Endothelial cell of umbilical vein (primary cell): ENCODE results near the gene SORCS1. TPM values are rescaled to one million over a fixed set of nuclear protein-coding genes. Genes with fewer than 3 reads are reported as not detected.

Experiments
- BruUV-seq: library from RNA; stranded (reverse); fragments of 400-500 nt; replicated peaks from 2 replicates; lab custom pipeline; 2021; lab: Mats Ljungman, UMichigan
- CTCF ChIA-PET: fragments of 300-600, 350-600 bp; sonication (Branson Sonifier 250); formaldehyde crosslinking; loops from one replicate; lab custom pipeline; 2021; ENCODE audit warnings: antibody characterized with exemption, inconsistent platforms; lab: Charles Lee
- POLR2A ChIA-PET: fragments of 300-600, 350-600 bp; sonication (Branson Sonifier 250); formaldehyde crosslinking; loops from one replicate; lab custom pipeline; 2021; ENCODE audit warnings: antibody characterized with exemption, inconsistent platforms; lab: Charles Lee
- DNase-seq: peaks from one replicate; pipeline ENCODE4 v3.0.0-alpha.2; 2011; ENCODE audit warnings: low read depth, low spot score
- FAIRE-seq: peaks from 2 replicates; lab custom pipeline; 2011; peaks lifted over from hg19 to GRCh38; lab: Jason Lieb, UNC
- H2AFZ ChIP-seq: 2 replicates; pipeline ENCODE4 v1.6.0; 2012; ENCODE audit warnings: low read depth, low read length, control low read depth, inconsistent platforms
- H3K27ac ChIP-seq: 2 replicates; pipeline ENCODE4 v1.5.1; 2011; ENCODE audit warnings: low read depth, mild to moderate bottlenecking, control low read depth, low read length, moderate library complexity; ENCODE audit not compliant: insufficient read depth
- H3K27me3 ChIP-seq, 2 experiments: 2 replicates each; pipeline versions ENCODE4 v1.6.0 to v1.6.1; 2011; ENCODE audit warnings: low read length in 2 of 2, mixed read lengths in 1 of 2; ENCODE audit not compliant: control insufficient read depth in 2 of 2, insufficient read depth in 2 of 2
- H3K36me3 ChIP-seq, 2 experiments: 2 replicates in 1 of 2; 3 replicates in 1 of 2; pipeline ENCODE4 v1.5.1; 2011; ENCODE audit warnings: low read length in 2 of 2, mild to moderate bottlenecking in 1 of 2, moderate library complexity in 1 of 2; ENCODE audit not compliant: control insufficient read depth in 2 of 2, insufficient read depth in 2 of 2; ENCODE audit errors: extremely low read depth in 1 of 2
- H3K4me1 ChIP-seq: 3 replicates; pipeline ENCODE4 v1.5.1; 2011; ENCODE audit warnings: mild to moderate bottlenecking, low read length; ENCODE audit not compliant: control insufficient read depth, insufficient read depth; ENCODE audit errors: extremely low read depth
- H3K4me2 ChIP-seq: 2 replicates; pipeline ENCODE4 v1.6.1; 2011; ENCODE audit warnings: low read length, control low read depth, mixed read lengths; ENCODE audit not compliant: insufficient read depth
- H3K4me3 ChIP-seq, 3 experiments: fragments of 200-600 bp in 1 of 3; sonication (generic), shearing (Covaris generic) in 1 of 3; replicated peaks in 1 of 3; 2 replicates each; pipeline ENCODE4 v1.5.1; 2011 to 2016; ENCODE audit warnings: control low read depth in 3 of 3, low read length in 3 of 3, mild to moderate bottlenecking in 2 of 3, inconsistent platforms in 1 of 3, low read depth in 1 of 3, moderate library complexity in 1 of 3; ENCODE audit not compliant: insufficient read depth in 1 of 3
- H3K79me2 ChIP-seq: 2 replicates; pipeline ENCODE4 v1.6.0; 2012; ENCODE audit warnings: low read length, inconsistent platforms; ENCODE audit not compliant: control insufficient read depth, insufficient read depth
- H3K9ac ChIP-seq: replicated peaks from 2 replicates; pipeline ENCODE3; 2011; ENCODE audit warnings: low read length, control low read depth; ENCODE audit not compliant: insufficient read depth; ENCODE audit errors: extremely low read depth
- H3K9me1 ChIP-seq: replicated peaks from 3 replicates; pipeline ENCODE4 v1.6.0; 2011; ENCODE audit warnings: mild to moderate bottlenecking, low read length; ENCODE audit not compliant: control insufficient read depth, insufficient read depth; ENCODE audit errors: extremely low read depth
- H3K9me3 ChIP-seq: replicated peaks from 2 replicates; pipeline ENCODE4 v1.5.1; 2012; ENCODE audit warnings: low read length, inconsistent platforms; ENCODE audit not compliant: control insufficient read depth, insufficient read depth
- H4K20me1 ChIP-seq: replicated peaks from 2 replicates; pipeline ENCODE3; 2011; ENCODE audit warnings: mild to moderate bottlenecking, low read length; ENCODE audit not compliant: control insufficient read depth, insufficient read depth; ENCODE audit errors: extremely low read depth
- CTCF ChIP-seq, 2 donors: IDR thresholded peaks; 1 replicate in 1 of 2; 2 replicates in 1 of 2; pipeline ENCODE4 v1.5.1; 2011; ENCODE audit warnings: low read length in 2 of 2, mild to moderate bottlenecking in 2 of 2, moderate library complexity in 2 of 2, control low read depth in 1 of 2, inconsistent platforms in 1 of 2, low read depth in 1 of 2; ENCODE audit not compliant: insufficient read depth in 1 of 2; ENCODE audit errors: extremely low read depth in 1 of 2
- EZH2 ChIP-seq: IDR thresholded peaks from 2 replicates; pipeline ENCODE4 v1.6.1; 2012; ENCODE audit warnings: borderline replicate concordance, low read depth, mild to moderate bottlenecking, moderate library complexity, low read length, inconsistent platforms; ENCODE audit not compliant: severe bottlenecking
- FOS ChIP-seq: IDR thresholded peaks from 2 replicates; pipeline ENCODE4 v1.6.1; 2011; ENCODE audit warnings: mild to moderate bottlenecking, low read length, moderate library complexity, borderline replicate concordance; ENCODE audit not compliant: insufficient read depth
- GATA2 ChIP-seq: IDR thresholded peaks from 2 replicates; pipeline ENCODE4 v1.7.0; 2011; ENCODE audit warnings: low read depth, mild to moderate bottlenecking, moderate library complexity, mixed read lengths, low read length; ENCODE audit not compliant: insufficient read length, insufficient read depth
- JUN ChIP-seq: IDR thresholded peaks from 2 replicates; pipeline ENCODE4 v1.6.1; 2011; ENCODE audit warnings: borderline replicate concordance, low read depth; ENCODE audit not compliant: insufficient read length, insufficient read depth
- MAX ChIP-seq: IDR thresholded peaks from 2 replicates; pipeline ENCODE4 v1.6.1; 2011; ENCODE audit not compliant: insufficient read depth, insufficient read length
- POLR2AphosphoS5 ChIP-seq: IDR thresholded peaks from 2 replicates; pipeline ENCODE4 v1.6.1; 2012; ENCODE audit warnings: low read depth, mild to moderate bottlenecking, control low read depth, low read length, moderate library complexity; ENCODE audit not compliant: insufficient read depth
- dilution Hi-C: fragments of 300-500 bp; cut with MboI; formaldehyde crosslinking; loops from one replicate; pipeline ENCODE4 v1.15.0; 2019; ENCODE audit warnings: low sequenced_read_pairs; ENCODE audit not compliant: extremely low pct_ligation_motif_present
- intact Hi-C: fragments of 100-400 bp; cut with micrococcal nuclease; formaldehyde crosslinking; loops from one replicate; pipeline ENCODE4 v1.10.0; 2022
- polyA plus RNA-seq, 4 experiments: library from polyadenylated mRNA; depleted of rRNA in 3 of 4; stranded (reverse) in 3 of 4; unstranded in 1 of 4; fragments of >200 nt; gene quantifications; 2 replicates each; pipeline versions ENCODE4 v1.2.1 to v1.2.3, GENCODE V29; 2011 to 2012; ENCODE audit warnings: missing spikeins in 1 of 4
- total RNA-seq: library from RNA; stranded (reverse); gene quantifications from 2 replicates; pipeline ENCODE4 v1.2.3, GENCODE V29; 2021

The SORCS1 gene
- total and polyA plus RNA-seq, 2 donors (not counting 3 experiments of a cell fraction or from before 2014, with no cell fraction given): not detected

DNA sequence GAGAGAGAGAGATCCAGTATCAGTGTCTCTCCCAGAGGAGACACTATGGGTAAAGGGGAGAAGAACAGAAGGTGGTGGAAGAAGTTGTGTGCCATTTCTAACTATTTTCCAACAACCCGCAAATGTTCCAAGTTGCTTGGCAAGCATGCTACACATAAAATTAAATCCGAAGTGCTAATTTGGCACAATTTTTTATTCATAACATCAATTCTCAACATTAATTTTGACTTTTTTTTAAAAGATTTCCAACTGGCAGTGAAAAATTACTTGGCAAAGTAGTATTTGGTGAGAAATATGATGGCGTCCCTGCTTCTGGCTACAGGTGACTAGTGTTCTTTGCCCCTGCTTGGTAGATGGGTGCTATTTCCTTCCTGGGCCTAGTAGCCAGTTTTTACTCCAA, 622.0 kb downstream of the SORCS1 start:
- H3K27me3 ChIP-seq: no peaks in the 10 kb centered on the region
- H3K27ac ChIP-seq: no peak overlapping the region
- CTCF ChIA-PET: no interaction called here

More for the DNA sequence above, 622.0 kb downstream of the SORCS1 start:
- no peak overlapping the region for H3K4me2 ChIP-seq
- dilution Hi-C loops (no loop called here), intact Hi-C loops (no loop called here)
- DNase-seq (no peak), FAIRE-seq (no peak)
- H3K9me3 ChIP-seq: peaks cover 2% of the 10 kb centered on the region
- no peak overlapping the region for H3K4me3 ChIP-seq
- H3K4me1 ChIP-seq: no peaks in the 10 kb centered on the region
- no peak overlapping the region for H3K9ac ChIP-seq
- H3K79me2 ChIP-seq: no peaks in the 10 kb centered on the region
- TF ChIP-seq POLR2AphosphoS5 (no peak), CTCF (IDR thresholded peaks at IDR 0.05; ENCODE audit: extremely low read depth in 1 of 2, insufficient read depth in 1 of 2, low read depth in 1 of 2, low read length in 2 of 2) (no peak), JUN (no peak), FOS (no peak), MAX (no peak), EZH2 (no peak), GATA2 (no peak)
- no peak overlapping the region for H2AFZ ChIP-seq
- no peaks in the 10 kb centered on the region for H3K36me3 ChIP-seq
- no peaks in the 10 kb centered on the region for H3K9me1 ChIP-seq
- H4K20me1 ChIP-seq: no peaks in the 10 kb centered on the region
- POLR2A ChIA-PET: no interaction called here
- BruUV-seq: no TSS peak
